Measurements from ENCODE around the gene PELI2.
A peak's percentile ranks its signal among the peaks of the same experiment; 100 is the strongest.

Gene PELI2

DNA sequence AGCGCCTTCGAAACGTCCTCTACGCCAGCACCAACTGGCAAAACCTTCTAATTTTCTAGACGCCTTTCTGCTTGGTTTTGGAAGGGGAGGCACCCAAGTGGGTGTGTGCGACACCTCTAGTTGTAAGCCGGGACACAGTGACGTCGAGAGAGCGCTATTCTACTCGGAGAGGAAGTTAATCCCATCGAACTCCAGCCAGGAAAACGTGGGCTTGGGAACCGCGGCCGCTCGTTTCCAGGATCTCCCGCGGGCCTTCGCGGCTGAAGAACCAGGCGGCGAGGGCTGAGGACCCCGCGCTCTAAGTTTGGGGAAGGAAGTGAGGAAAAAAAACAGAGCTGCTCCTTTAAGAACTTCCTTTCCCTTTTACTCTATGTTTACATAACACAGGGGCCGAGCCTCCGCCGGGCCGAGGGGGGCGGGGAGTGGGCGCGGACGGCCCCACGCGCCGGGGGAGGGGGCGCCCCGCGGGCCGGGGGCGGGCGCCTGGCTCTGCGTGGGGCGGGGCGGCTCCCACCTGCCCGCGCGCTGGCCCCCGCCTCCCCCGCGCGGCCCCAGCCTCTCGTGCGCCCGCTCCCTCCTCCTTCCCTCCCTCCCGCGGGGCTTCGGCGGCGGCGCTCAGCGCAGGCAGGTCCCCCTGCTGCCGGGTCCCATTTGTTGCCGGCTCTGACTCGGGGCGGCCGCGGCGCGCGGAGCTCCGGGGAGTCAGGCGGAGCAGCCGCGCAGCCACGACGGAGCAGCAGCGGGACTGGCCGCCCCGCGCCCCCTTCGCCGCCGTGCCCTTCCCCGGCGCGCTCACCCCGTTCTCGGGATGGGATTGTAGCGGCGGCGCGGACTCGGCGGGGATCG is at the start of gene PELI2:
TSS of gene PELI2 (plus strand) at position 647 of the 846 bp plus-strand sequence. CDS start 250 bp downstream, outside the sequence.
- peak; percentile 71 for DNase-seq (ENCODE audit: low read depth, low spot score)

DNA sequence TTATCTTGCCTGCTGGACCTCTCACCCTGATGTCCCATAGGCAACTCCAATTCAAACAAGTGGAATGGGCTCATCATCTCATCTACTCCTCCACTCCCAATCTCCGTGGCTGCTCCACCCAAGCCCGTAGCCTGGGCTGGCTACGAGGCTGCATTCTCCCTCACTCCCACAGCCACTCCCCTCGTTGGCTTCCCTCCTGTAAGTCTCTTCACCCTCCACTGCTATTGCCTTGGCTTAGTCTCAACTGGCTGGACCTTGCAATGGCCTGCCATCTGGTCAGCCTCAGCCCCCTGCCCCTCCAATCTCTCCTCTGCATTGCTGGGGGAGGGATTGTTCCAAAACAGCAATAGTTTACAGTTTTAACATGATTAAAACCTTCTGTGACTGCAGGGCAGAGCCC is 44.4 kb upstream of the PELI2 start:
- no peak for DNase-seq (ENCODE audit: low read depth, low spot score)

DNA sequence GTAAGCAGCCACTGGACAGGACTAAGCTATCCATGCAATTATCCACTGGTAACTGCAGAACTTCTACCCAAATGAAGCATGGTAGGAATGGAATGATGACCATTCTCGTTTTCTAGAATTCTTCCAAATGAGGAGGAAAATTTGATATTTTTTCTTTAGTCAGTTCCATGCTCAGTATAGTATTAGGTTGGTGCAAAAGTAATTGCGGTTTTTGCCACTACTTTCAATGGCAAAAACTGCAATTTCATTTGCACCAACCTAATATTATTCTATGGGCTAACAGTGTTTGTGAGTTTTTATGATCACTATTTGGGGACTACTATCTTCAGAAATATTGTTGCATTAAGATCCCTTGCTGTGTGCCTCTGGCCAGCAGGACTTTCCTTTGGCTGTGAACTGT is 42.9 kb upstream of the PELI2 start:
- no peak for DNase-seq (ENCODE audit: low read depth, low spot score)

DNA sequence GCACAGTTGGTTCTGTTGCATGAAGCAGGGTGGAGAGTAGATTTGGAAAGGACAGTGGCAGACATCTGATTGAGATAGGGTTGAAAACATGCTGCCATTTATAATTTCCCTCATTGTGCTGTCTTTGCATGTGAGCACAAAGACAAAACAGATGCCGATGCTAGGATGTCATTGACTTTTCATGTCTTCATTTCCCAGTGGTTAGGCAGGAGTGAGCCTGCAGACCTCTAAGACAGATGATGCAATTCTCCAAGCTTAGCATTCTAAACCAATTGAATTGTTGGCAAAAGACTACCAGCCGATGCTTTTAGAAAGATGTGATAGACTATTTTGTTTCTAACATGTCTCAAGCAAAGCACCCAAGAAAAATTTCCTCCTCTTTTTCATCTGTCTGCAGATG is 37.1 kb upstream of the PELI2 start:
- no peak for DNase-seq (ENCODE audit: low read depth, low spot score)

- no peak for DNase-seq (ENCODE audit: low read depth, low spot score)
Observed at GRCh38 chr14:56082880-56083279, 35.3 kb upstream of the PELI2 start.

DNA sequence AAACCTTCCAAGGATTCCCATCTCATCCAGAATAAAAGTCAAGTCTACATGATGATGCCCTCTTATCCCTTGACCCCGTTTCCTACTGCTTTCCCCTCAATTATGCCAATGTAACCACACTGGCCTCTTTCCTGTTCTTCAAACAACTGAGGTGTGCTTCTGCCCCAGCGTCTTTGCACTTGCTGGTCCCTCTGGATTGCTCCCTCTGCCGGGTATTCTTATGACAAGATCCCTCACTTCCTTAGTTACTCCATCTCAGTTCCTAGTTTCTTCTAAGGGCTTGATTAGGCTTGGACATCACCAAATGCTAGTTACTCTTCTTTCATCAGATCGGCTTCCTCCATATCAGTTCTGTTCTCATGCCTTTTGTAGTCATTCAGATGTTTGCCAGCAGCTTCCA is 32.7 kb upstream of the PELI2 start:
- DNase-seq (ENCODE audit: low read depth, low spot score): no peak

- peak; percentile 15 for DNase-seq (ENCODE audit: low read depth, low spot score)
Observed at GRCh38 chr14:56087671-56088471, 30.3 kb upstream of the PELI2 start.

GRCh38 chr14:56088941-56089340 is 29.3 kb upstream of the PELI2 start:
- DNase-seq (ENCODE audit: low read depth, low spot score): no peak

- DNase-seq (ENCODE audit: low read depth, low spot score): no peak
Observed at GRCh38 chr14:56092763-56093162, 25.4 kb upstream of the PELI2 start.

GRCh38 chr14:56094076-56094475 is 24.1 kb upstream of the PELI2 start:
- DNase-seq (ENCODE audit: low read depth, low spot score): no peak

DNA sequence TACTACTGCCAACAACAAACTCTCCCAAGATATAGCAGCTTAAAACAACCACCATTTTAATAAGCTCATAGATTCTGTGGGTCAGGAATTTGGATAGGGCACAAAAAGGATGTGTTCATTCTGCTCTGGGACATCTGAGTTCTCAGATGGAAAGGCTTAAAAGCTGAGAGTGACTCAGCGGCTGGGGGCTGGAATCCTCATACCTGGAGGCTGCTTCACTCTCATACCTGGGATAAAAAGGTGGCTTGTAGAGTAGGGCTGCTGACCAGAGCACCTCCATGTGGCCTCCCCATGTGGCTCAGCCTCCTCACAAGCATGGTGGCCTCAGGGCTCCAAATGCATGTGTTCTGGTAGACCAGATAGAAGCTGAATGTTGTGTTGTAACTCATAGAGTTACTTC is 20.2 kb upstream of the PELI2 start:
- peak; percentile 45 for DNase-seq (ENCODE audit: low read depth, low spot score)

- DNase-seq (ENCODE audit: low read depth, low spot score): no peak
Observed at GRCh38 chr14:56099081-56099797, 19.0 kb upstream of the PELI2 start.

GRCh38 chr14:56100556-56100955 is 17.7 kb upstream of the PELI2 start:
- DNase-seq (ENCODE audit: low read depth, low spot score): no peak

DNA sequence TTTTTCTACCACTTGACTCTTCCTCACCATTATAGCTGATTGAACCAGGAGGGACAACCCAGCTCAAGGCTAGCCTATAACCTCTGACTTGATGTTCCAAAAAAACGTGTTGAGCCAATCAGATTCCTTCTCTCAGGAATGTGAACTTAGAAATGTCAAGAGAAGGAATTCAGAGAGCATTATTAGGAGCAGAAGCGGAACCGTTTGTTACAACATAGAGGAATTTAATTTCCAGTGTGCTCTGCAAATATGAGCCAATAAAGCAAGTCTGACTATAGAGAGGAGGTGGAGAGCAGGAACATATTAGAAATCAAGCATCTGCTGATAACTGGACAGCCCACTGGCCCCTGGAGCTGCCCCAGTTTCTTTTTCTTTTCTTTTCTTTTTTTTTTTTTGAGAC is 15.3 kb upstream of the PELI2 start:
- DNase-seq (ENCODE audit: low read depth, low spot score): no peak

GRCh38 chr14:56107615-56108014 is 10.6 kb upstream of the PELI2 start:
- no peak for DNase-seq (ENCODE audit: low read depth, low spot score)

DNA sequence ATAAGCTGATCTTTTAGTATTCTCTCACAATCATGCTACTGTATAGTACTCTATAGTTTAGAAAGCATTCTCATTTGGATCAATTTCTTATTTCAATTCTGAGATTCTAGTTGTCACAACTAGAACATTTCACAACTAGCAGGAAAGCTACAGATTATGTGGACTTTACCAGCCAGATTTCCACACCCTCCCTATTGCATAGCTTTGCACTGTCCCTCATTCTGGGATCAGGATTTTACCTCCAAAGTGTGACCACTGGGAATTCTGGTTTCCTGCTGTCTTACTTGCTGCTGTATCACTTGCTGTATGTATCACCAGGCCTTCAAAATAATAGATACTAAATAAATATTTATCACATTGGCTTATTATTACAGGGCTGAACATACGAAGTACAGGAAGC is 10.2 kb upstream of the PELI2 start:
- no peak for DNase-seq (ENCODE audit: low read depth, low spot score)

DNA sequence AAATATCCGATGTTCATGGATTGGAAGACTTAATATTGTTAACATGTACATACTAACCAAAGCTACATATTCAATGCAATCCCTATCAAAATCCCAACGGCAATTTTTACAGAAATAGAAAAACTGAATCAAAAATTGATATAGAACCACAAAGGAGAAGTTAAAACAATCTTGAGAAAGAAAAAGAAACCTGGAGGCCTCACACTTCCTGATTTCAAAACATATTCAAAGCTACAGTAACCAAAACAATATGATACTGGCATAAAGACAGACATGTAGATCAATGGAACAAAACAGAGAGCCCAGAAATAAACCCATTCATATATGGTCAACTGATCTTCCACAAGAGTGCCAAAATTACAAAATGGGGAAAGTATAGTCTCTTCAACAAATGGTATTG is 5.4 kb upstream of the PELI2 start:
- no peak for DNase-seq (ENCODE audit: low read depth, low spot score)

GRCh38 chr14:56115334-56115870 is 2.8 kb upstream of the PELI2 start:
- DNase-seq (ENCODE audit: low read depth, low spot score): no peak

- DNase-seq (ENCODE audit: low read depth, low spot score): no peak
Observed at GRCh38 chr14:56115976-56116893, 2.0 kb upstream of the PELI2 start.

- DNase-seq (ENCODE audit: low read depth, low spot score): no peak
Observed at GRCh38 chr14:56118611-56119181, 485 bp downstream of the PELI2 start.

Measured in ELF-1 (cell line).